ENCODE results near the gene P4HA2. TPM values are rescaled to one million over a fixed set of nuclear protein-coding genes. Genes with fewer than 3 reads are reported as not detected.

P4HA2 gene
- total and polyA plus RNA-seq, 4 donors, result 20.3 to 62.3 (median 37.2) TPM

DNA sequence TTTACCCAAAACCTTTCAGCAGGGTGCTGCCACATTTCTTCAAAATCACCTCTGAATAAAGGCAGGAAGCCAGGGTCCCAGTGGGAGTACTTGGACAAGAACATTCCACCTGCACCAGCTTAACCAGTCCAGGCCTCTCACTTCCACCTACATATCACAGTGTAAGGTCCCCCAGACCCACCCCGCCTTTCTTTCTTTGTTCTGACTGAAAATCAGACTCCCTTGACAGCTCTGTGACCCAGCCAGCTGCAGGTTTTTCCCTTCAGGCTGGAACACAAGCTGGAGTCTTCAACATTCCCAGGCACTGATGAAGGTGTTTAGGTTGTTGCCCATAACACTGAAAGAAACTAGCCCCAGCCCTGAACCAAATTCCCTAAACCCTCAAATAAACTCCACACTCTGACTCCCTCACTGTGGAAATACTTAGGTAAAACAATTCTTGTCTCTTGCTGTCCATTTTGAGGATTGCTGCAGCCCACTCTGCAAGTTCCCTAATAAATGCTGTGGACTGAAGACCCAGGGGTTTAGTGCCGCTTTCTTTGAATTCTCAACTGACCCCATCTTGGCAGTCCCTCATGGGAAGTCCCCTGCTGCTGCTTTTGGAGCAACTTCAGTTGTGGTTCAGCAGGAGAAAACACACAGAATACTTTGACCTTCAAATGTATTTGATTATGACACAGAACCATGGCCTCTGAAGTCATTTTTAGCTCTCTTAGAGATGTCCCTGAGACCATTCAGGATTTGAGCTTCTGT lies 24.8 kb downstream of the P4HA2 start:
- Histone ChIP-seq H3K9ac (ENCODE audit: insufficient read depth in 1 of 2, low read length in 2 of 2) (no peak overlapping the region), H3K4me1 (ENCODE audit: control insufficient read depth in 5 of 5, insufficient read depth in 5 of 5, low read length in 5 of 5) (peaks cover 8 to 22% (median 16%) of the 10 kb centered on the region in 5 donors), H3K4me3 (no peak overlapping the region), H3K9me3 (ENCODE audit: control insufficient read depth in 4 of 4, insufficient read depth in 3 of 4, low read length in 3 of 4) (no peaks in the 10 kb centered on the region), H3K36me3 (ENCODE audit: control insufficient read depth in 4 of 4, insufficient read depth in 4 of 4, low read length in 4 of 4) (peaks cover 17 to 34% (median 29%) of the 10 kb centered on the region in 4 donors), H3K27ac (ENCODE audit: low read depth in 1 of 2, low read length in 1 of 2) (peak overlapping the region in 1 of 2 donors; percentile 22), H3K27me3 (ENCODE audit: control insufficient read depth in 3 of 3, insufficient read depth in 3 of 3, low read length in 2 of 3) (no peaks in the 10 kb centered on the region)
- TF ChIP-seq, protein P1, sequence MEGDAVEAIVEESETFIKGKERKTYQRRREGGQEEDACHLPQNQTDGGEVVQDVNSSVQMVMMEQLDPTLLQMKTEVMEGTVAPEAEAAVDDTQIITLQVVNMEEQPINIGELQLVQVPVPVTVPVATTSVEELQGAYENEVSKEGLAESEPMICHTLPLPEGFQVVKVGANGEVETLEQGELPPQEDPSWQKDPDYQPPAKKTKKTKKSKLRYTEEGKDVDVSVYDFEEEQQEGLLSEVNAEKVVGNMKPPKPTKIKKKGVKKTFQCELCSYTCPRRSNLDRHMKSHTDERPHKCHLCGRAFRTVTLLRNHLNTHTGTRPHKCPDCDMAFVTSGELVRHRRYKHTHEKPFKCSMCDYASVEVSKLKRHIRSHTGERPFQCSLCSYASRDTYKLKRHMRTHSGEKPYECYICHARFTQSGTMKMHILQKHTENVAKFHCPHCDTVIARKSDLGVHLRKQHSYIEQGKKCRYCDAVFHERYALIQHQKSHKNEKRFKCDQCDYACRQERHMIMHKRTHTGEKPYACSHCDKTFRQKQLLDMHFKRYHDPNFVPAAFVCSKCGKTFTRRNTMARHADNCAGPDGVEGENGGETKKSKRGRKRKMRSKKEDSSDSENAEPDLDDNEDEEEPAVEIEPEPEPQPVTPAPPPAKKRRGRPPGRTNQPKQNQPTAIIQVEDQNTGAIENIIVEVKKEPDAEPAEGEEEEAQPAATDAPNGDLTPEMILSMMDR (IDR thresholded peaks at IDR 0.05; ENCODE audit: control extremely low read depth, extremely low read depth), result no peak
- 91 to 94% methylated on average over 2 of the region's 2 CpGs for WGBS, 2 donors
- DNase-seq (no peak), ATAC-seq (ENCODE audit: insufficient read depth, low FRiP score) (no peak)

DNA sequence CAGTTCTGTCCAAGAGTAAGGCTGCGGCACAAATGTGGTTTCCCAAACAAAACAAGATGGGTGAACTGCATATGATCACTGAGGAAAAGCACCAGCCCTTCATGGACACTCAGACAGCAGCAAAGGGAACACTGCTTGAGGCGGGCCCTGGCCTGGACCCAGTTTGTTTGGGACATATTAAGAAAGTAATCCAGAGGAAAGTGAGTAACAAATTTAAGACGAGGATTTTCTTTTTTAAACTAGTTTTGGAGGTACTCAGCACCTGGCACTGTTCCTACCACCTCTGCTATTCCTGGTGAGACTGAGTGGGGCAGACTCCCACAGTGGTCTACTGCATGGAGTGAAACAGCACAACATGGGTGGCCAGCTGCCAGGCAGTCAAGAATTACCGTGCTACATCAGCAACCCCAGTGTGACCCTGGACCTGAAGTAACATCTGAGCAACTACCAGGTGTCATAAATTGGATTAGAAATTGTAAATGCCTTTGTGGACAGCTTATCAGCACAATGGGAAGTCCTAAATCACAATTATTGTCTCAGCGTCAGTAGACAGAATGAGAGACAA lies 28.5 kb downstream of the P4HA2 start:
- Histone ChIP-seq H3K9me3 (ENCODE audit: control insufficient read depth in 4 of 4, insufficient read depth in 3 of 4, low read length in 3 of 4) (no peaks in the 10 kb centered on the region), H3K27me3 (ENCODE audit: control insufficient read depth in 3 of 3, insufficient read depth in 3 of 3, low read length in 2 of 3) (no peaks in the 10 kb centered on the region), H3K4me1 (ENCODE audit: control insufficient read depth in 5 of 5, insufficient read depth in 5 of 5, low read length in 5 of 5) (peaks cover 0 to 11% (median 0%) of the 10 kb centered on the region in 5 donors), H3K36me3 (ENCODE audit: control insufficient read depth in 4 of 4, insufficient read depth in 4 of 4, low read length in 4 of 4) (peaks cover 20 to 36% (median 33%) of the 10 kb centered on the region in 4 donors), H3K27ac (ENCODE audit: low read depth in 1 of 2, low read length in 1 of 2) (no peak overlapping the region), H3K9ac (ENCODE audit: insufficient read depth in 1 of 2, low read length in 2 of 2) (no peak overlapping the region), H3K4me3 (no peak overlapping the region)
- ATAC-seq (ENCODE audit: insufficient read depth, low FRiP score) (no peak), DNase-seq (no peak)
- TF ChIP-seq, protein P1 (IDR thresholded peaks at IDR 0.05; ENCODE audit: control extremely low read depth, extremely low read depth), result no peak
- WGBS, 2 donors, result 92 to 95% methylated on average over 5 of the region's 5 CpGs

DNA sequence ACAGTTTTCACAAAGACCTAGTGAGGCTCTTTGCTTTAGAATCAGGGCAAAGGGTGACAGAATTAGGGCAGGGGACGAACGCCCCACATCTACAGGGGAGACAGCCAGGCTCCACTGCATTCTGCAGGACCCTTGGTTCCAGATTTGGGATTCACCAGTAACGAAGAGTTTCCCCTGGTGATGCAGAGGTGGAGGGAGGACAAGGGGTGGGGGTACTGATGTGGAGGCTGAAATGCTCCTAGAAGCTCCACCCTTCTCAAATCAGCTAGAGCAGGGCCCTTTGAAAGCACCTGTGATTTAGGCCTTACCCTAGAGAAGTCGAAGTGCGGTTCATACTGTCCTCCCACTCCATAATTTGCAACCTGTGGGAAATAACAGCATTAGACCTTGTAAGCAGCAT lies 29.1 kb downstream of the P4HA2 start:
- Histone ChIP-seq H3K4me1 (ENCODE audit: control insufficient read depth in 5 of 5, insufficient read depth in 5 of 5, low read length in 5 of 5) (peaks cover 0 to 8% (median 0%) of the 10 kb centered on the region in 5 donors), H3K9ac (ENCODE audit: insufficient read depth in 1 of 2, low read length in 2 of 2) (no peak overlapping the region), H3K4me3 (no peak overlapping the region), H3K27ac (ENCODE audit: low read depth in 1 of 2, low read length in 1 of 2) (no peak overlapping the region), H3K36me3 (ENCODE audit: control insufficient read depth in 4 of 4, insufficient read depth in 4 of 4, low read length in 4 of 4) (peaks cover 18 to 35% (median 30%) of the 10 kb centered on the region in 4 donors), H3K27me3 (ENCODE audit: control insufficient read depth in 3 of 3, insufficient read depth in 3 of 3, low read length in 2 of 3) (no peaks in the 10 kb centered on the region), H3K9me3 (ENCODE audit: control insufficient read depth in 4 of 4, insufficient read depth in 3 of 4, low read length in 3 of 4) (no peaks in the 10 kb centered on the region)
- DNase-seq, result no peak
- TF ChIP-seq, protein P1 (IDR thresholded peaks at IDR 0.05; ENCODE audit: control extremely low read depth, extremely low read depth), result no peak
- WGBS, 2 donors, result 94 to 97% methylated on average over 5 of the region's 5 CpGs
- ATAC-seq (ENCODE audit: insufficient read depth, low FRiP score), result no peak
